Astrocyte (in vitro differentiated cells and primary cell): ENCODE results near the gene TPM4.

Experiments
- EZH2 ChIP-seq: IDR thresholded peaks from 2 replicates; pipeline ENCODE4 v1.6.1; 2012; ENCODE audit warnings: mild to moderate bottlenecking, low read length, inconsistent platforms; ENCODE audit not compliant: insufficient read depth
- TF ChIP-seq, protein P1 (sequence below): IDR thresholded peaks from 2 replicates; pipeline ENCODE4 v1.5.1; 2011; ENCODE audit warnings: low read depth, mild to moderate bottlenecking, inconsistent platforms, low read length, moderate library complexity; ENCODE audit not compliant: insufficient read depth

DNA sequence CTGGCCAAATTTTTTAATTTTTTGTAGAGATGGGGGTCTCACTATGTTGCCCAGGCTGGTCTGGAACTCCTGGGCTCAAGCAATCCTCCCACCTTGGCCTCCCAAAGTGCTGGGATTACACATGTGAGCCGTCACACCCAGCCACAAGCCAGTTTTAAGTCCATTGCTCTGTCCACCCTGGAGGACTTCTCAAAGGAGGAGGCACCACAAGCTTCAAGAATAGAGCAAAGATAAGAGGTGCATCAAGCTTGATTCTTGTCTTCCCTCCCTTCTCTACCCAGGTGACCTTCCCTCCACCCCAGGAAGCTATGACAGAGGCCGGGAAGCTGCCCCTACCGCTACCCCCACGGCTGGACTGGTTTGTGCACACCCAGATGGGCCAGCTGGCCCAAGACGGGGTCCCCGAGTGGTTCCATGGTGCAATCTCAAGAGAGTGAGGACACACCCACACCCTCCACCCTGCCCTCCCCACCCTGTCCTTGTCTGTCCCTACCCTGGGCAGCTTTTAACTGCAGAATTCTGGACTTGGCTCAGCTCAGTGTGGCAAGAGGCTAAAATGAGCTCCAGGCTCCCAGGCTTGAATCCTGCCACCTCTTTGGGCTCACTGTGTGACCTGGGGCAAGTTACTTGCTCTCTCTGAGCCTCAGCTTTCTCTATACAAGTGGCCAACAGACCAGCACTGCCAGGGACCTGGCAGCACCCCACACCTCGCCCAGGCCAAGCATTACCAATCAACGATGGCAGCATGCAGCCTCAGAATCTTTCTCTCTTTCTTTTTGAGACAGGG lies 72.3 kb downstream of the TPM4 start:
- TF ChIP-seq, protein P1, sequence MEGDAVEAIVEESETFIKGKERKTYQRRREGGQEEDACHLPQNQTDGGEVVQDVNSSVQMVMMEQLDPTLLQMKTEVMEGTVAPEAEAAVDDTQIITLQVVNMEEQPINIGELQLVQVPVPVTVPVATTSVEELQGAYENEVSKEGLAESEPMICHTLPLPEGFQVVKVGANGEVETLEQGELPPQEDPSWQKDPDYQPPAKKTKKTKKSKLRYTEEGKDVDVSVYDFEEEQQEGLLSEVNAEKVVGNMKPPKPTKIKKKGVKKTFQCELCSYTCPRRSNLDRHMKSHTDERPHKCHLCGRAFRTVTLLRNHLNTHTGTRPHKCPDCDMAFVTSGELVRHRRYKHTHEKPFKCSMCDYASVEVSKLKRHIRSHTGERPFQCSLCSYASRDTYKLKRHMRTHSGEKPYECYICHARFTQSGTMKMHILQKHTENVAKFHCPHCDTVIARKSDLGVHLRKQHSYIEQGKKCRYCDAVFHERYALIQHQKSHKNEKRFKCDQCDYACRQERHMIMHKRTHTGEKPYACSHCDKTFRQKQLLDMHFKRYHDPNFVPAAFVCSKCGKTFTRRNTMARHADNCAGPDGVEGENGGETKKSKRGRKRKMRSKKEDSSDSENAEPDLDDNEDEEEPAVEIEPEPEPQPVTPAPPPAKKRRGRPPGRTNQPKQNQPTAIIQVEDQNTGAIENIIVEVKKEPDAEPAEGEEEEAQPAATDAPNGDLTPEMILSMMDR, result no peak
- TF ChIP-seq EZH2, result no peak
